ENCODE results near the gene P4HA1.

DNA sequence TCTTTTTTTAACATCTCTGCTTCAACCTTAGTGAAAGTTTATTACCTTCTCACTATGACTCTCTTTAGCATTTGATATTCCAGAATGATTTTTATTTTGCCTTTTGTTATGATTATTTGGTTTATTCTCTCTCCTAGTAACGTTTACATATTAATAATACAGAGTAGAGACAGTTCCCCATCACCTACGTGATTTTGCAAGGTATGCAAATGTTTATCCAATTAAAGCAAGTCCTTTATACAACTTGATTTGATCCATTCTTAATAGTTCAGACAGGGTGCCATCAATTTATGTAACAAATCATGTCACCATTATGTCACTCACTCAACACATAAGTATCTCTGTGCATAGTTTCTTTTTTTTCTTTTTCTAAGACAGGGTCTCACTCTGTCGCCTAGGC, 44.9 kb upstream of the P4HA1 start:
- TF ChIP-seq, protein P1, sequence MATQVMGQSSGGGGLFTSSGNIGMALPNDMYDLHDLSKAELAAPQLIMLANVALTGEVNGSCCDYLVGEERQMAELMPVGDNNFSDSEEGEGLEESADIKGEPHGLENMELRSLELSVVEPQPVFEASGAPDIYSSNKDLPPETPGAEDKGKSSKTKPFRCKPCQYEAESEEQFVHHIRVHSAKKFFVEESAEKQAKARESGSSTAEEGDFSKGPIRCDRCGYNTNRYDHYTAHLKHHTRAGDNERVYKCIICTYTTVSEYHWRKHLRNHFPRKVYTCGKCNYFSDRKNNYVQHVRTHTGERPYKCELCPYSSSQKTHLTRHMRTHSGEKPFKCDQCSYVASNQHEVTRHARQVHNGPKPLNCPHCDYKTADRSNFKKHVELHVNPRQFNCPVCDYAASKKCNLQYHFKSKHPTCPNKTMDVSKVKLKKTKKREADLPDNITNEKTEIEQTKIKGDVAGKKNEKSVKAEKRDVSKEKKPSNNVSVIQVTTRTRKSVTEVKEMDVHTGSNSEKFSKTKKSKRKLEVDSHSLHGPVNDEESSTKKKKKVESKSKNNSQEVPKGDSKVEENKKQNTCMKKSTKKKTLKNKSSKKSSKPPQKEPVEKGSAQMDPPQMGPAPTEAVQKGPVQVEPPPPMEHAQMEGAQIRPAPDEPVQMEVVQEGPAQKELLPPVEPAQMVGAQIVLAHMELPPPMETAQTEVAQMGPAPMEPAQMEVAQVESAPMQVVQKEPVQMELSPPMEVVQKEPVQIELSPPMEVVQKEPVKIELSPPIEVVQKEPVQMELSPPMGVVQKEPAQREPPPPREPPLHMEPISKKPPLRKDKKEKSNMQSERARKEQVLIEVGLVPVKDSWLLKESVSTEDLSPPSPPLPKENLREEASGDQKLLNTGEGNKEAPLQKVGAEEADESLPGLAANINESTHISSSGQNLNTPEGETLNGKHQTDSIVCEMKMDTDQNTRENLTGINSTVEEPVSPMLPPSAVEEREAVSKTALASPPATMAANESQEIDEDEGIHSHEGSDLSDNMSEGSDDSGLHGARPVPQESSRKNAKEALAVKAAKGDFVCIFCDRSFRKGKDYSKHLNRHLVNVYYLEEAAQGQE (IDR thresholded peaks at IDR 0.05; ENCODE audit: insufficient read depth in 1 of 2, low read depth in 2 of 2, low read length in 2 of 2) = no peak
- TF ChIP-seq TAF1 (IDR thresholded peaks at IDR 0.05; ENCODE audit: borderline replicate concordance, insufficient read depth, low read length) = no peak
- no peak for TF ChIP-seq POLR2AphosphoS5 (IDR thresholded peaks at IDR 0.05; ENCODE audit: low read depth, low read length)
- TF ChIP-seq SIN3A (IDR thresholded peaks at IDR 0.05; ENCODE audit: borderline replicate concordance, insufficient read depth, low read length) = no peak
- TF ChIP-seq FOXP2 (optimal IDR thresholded peaks at IDR 0.05; ENCODE audit: borderline replicate concordance, extremely low read depth, extremely low read length, insufficient read depth) = no peak
